Measurements from ENCODE around the gene LRRC56.

LRRC56 gene

GRCh38 chr11:536841-537621 is at the start of gene LRRC56:
Gene LRRC56, plus strand, starts transcription at chr11:537527. Its CDS starts 3,158 bp downstream, at chr11:540685.
- peak; percentile 95 for DNase-seq (ENCODE audit: low spot score)

DNA sequence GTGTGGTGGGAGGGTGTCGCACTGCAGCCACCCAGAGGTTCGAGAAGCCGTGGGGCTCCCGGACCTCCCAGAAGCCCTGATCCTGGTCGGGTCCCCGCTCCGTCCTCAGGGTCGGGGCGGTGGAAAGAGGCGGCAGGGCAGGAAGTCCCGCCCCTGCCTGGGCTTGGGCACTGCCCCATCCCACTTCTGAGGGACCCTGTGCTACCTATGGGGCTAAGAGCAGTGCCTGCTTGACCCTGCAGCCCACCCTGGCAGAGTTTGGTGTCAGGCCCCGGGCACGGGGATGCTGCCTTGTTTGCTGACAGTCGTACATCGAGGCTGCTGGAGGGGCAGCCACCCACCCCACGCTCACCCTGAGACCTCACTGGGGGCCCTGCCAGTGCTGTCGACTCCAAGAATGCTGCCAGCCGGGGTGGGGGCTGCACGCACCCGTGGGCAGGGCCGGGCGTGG is 49.7 kb upstream of the LRRC56 start:
- DNase-seq (ENCODE audit: low spot score): no peak

DNA sequence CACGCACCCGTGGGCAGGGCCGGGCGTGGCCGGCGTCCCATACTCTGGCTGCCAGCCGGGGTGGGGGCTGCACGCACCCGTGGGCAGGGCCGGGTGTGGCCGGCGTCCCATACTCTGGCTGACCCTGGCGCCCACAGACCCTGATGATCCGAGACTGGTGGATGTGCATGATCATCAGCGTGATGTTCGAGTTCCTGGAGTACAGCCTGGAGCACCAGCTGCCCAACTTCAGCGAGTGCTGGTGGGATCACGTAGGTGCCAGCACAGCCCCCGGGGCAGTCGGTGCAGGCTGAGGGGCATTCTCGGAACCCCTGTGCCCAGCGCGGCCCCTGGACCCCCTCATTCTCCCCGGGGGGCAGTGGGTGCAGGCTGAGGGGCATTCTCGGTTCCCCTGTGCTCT is 49.3 kb upstream of the LRRC56 start:
- no peak for DNase-seq (ENCODE audit: low spot score)

DNA sequence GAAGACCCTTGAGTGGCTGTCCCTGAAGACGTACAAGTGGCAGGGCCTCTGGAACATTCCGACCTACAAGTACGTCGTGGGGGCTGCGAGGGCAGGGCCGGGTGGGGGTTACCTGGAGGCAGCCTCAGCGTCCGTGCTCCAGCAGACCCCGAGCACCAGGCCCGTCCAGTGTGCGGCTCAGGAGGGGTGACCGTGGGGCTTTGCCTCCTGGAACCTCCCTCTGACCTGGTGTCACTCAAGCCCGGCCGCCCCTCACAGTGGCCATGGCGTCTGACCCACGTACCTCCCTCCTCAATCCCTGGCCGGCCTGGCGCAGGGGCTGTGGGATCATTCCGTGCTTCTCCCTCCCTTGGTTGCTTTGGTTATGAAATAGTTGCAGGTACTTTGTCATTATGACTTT is 48.7 kb upstream of the LRRC56 start:
- DNase-seq (ENCODE audit: low spot score): no peak

DNA sequence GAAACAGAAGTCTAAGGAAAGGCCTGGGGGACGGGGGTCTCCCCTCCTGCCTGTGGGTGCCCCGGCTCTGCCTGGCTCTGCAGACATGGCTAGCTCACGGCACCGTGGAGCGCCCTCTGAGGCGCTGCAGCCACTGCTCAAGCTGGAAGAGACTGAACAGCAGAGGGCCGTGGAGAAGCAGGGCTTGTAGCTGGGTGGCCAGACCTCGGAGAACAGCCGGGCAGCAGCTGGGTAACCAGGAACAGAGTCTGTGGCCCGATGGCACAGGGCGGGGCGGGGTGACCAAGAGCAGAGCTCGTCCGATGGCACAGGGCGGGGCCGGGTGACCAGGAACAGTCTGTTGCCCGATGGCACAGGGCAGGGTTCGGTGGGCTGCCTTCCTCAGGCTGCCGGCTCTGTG is 48.3 kb upstream of the LRRC56 start:
- DNase-seq (ENCODE audit: low spot score): no peak

DNA sequence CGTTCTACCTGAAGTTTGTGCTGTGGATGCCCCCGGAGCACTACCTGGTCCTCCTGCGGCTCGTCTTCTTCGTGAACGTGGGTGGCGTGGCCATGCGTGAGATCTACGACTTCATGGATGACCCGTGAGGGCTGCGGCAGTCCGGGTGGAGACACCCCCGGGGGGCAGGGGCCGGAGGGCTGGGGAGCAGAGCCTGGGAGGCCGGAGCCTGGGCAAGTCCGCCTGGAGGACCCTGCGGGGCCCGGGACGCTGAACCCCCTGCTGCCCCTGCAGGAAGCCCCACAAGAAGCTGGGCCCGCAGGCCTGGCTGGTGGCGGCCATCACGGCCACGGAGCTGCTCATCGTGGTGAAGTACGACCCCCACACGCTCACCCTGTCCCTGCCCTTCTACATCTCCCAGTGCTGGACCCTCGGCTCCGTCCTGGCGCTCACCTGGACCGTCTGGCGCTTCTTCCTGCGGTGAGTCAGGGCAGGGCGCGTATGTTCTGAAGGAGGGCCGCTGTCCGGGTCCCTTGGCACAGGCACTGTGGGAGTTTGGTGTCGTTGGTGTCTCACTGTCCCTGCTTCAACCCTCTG is 47.6 kb upstream of the LRRC56 start:
- DNase-seq (ENCODE audit: low spot score): no peak

DNA sequence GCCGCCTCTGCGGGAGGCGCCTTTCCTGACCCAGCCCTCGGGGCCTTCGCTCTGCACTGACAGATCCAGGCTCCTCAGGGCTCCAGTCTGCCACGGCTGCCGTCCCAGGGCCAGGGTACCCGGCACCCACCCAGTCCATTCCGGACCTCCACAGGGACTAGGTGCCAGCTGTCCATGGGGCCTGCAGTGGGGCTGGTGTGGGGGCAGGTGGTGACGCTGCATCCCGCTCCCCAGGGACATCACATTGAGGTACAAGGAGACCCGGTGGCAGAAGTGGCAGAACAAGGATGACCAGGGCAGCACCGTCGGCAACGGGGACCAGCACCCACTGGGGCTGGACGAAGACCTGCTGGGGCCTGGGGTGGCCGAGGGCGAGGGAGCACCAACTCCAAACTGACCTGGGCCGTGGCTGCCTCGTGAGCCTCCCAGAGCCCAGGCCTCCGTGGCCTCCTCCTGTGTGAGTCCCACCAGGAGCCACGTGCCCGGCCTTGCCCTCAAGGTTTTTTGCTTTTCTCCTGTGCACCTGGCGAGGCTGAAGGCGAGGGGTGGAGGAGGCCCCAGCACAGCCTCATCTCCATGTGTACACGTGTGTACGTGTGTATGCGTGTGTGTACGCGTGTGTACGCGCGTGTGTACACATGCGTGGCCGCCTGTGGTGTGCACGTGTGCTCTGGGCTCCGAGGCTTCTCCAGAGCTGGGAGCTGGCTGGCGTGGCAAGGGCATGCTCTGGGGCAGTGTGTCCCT is 47.0 kb upstream of the LRRC56 start:
- no peak for DNase-seq (ENCODE audit: low spot score)

DNA sequence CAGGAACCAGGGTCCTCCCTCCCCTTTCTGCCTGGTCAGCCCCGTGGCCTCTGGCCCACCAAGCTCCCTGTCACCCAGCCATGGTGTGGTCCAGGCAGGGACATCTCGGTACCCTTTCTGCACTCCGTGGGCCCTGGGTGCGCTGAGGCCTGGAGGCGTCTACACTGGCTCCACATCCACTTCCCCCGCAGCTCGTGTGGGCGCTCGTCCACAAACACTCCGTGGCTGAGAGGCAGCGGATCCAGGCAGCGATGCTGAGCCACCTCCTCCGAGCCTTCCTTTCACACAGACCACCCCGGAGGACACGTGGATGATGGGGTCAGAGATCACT is 46.4 kb upstream of the LRRC56 start:
- DNase-seq (ENCODE audit: low spot score): no peak

- DNase-seq (ENCODE audit: low spot score): no peak
Observed at GRCh38 chr11:491358-491757, 46.0 kb upstream of the LRRC56 start.

DNA sequence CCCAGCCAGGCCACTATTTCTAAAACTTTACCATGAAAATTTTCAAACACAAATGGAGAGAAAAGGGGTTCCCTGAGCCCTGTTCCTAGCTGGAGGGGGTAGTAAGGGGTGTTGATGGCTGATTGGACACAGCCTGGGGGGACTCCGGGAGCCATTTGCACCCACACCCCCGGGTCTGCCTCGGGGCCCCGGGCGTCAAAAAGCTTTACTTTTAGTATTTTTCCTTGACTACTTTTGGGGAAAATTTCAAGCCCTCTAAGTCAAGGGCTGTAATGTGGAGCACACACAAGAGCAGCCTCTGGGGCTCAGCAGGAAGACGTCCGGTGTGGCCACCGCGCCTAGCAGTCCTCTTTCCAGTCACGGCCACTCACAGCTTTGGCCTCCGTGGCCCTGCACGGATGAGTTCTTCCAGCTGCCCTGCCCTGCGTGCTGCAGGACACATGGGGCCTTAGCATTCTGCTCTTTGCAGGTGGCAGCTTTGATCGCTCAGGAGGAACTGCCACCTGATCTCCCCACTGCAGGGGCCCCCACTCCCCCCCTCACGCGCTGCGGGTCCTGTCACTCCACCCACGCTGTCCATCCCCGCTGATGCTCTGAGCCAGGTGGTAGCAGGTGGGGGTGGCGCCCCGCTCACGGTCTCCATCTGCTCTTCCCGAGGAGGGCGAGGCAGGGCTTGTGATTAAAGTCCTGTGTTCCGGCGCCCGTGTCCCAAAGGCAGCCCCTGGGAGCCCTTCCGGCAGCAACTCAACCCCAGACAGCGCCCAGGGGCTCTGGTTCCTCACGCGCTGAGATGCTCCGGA is 44.7 kb upstream of the LRRC56 start:
- no peak for DNase-seq (ENCODE audit: low spot score)

- no peak for DNase-seq (ENCODE audit: low spot score)
Observed at GRCh38 chr11:494761-495536, 42.4 kb upstream of the LRRC56 start.

GRCh38 chr11:495537-495931 is 41.8 kb upstream of the LRRC56 start:
- DNase-seq (ENCODE audit: low spot score): no peak

DNA sequence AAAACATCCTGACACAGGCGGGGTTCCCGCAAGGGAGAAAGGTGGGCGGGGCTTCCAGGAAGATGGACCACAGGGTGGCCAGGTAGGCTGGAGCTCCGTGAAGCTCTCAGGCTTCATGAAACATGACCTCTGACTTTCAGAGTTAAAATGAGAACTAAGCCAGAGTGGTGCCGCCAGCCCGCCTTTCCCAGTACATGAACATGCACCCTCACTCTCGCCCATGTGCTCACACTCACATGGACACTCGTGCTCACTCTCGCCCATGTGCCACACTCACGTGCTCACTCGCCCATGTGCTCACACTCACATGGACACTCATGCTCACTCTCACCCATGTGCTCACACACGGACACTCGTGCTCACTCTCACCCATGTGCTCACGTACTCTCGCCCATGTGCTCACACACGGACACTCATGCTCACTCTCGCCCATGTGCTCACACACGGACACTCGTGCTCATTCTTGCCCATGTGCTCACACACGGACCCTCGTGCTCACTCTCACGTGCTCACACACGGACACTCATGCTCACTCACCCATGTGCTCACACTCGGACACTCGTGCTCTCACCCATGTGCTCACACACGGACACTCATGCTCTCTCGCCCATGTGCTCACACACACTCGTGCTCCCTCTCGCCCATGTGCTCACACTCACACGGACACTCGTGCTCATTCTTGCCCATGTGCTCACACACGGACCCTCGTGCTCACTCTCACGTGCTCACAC is 40.3 kb upstream of the LRRC56 start:
- no peak for DNase-seq (ENCODE audit: low spot score)

- DNase-seq (ENCODE audit: low spot score): no peak
Observed at GRCh38 chr11:497565-498296, 39.6 kb upstream of the LRRC56 start.

- no peak for DNase-seq (ENCODE audit: low spot score)
Observed at GRCh38 chr11:498297-499181, 38.8 kb upstream of the LRRC56 start.

DNA sequence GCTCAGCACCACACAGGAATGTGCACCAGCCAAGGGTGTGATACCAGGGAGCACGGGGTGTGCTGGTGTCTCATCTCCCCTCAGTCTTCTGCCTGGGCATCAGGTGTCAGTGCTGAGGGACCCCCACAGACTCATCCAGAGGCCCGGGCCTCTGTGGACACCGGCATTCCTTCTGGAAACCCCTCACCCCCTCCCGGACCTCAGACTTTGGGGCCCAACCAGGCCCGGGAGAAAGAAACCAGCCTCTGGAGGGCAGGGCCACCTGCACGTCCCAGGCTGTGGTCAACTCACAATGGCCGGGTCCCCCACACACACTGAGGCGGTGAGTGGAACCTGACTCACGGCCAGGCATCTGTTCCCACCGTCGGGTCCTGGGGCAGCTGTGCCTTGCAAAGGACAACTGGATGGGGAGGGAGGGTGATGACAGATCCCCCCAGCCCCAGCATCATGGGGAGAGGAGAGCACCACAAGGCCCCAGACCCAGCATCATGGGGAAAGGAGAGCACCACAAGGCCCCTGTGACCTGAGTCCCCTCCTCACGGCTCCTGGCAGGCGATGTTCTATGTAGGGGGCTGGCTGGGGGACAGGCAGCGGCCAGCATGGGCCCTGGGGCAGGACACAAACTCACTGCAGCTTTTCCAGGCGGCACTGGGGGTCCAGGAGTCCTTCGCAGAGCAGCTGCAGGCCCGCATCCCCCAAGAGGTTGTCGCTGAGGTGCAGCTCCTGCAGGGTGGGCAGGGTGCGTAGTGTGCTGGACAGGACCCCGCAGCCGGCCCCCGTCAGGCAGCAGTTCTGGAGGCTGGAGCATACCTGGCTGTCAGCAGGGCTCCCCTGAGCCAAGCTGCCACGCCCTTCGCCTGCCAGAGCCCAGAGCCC is 37.9 kb upstream of the LRRC56 start:
- DNase-seq (ENCODE audit: low spot score): no peak

- no peak for DNase-seq (ENCODE audit: low spot score)
Observed at GRCh38 chr11:501001-501682, 36.2 kb upstream of the LRRC56 start.
